OCI-LY7 (cell line): Measurements from ENCODE around the gene ACIN1.

Source experiments
- EZH2phosphoT487 ChIP-seq: fragments of 200-600 bp; sonication (generic); IDR thresholded peaks from 2 replicates; pipeline ENCODE4 v1.6.1; 2018; ENCODE audit warnings: low read depth, borderline replicate concordance, mild to moderate bottlenecking, mixed run types, antibody characterized with exemption, low read length, moderate library complexity, mixed read lengths
- TF ChIP-seq, protein P1 (sequence below): fragments of 200-600 bp; sonication (generic); conservative IDR thresholded peaks from 2 replicates; pipeline ENCODE4 v1.5.1; 2014; ENCODE audit warnings: mild to moderate bottlenecking, antibody characterized with exemption, low read length, moderate library complexity, mixed read lengths

DNA sequence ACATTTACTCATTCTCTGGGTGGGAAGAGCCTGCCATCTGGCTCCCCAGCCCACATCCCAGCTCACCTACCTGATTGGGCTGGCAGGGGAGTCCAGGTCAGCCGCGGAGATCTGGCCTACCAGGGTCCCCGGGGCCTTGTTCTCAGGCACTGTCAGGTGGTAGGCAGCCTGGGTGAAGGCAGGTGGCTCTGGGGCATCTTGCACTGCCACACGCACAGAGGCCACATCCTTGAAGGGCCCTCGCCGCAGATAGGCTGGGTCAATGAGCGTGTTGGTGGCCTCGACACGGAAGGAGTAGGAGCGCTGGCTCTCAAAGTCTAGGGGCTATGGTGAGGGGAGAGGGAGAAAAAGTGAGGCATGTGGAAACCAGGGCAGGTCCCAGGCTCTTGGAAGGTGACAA is 41.5 kb downstream of the ACIN1 start:
- TF ChIP-seq, protein P1, sequence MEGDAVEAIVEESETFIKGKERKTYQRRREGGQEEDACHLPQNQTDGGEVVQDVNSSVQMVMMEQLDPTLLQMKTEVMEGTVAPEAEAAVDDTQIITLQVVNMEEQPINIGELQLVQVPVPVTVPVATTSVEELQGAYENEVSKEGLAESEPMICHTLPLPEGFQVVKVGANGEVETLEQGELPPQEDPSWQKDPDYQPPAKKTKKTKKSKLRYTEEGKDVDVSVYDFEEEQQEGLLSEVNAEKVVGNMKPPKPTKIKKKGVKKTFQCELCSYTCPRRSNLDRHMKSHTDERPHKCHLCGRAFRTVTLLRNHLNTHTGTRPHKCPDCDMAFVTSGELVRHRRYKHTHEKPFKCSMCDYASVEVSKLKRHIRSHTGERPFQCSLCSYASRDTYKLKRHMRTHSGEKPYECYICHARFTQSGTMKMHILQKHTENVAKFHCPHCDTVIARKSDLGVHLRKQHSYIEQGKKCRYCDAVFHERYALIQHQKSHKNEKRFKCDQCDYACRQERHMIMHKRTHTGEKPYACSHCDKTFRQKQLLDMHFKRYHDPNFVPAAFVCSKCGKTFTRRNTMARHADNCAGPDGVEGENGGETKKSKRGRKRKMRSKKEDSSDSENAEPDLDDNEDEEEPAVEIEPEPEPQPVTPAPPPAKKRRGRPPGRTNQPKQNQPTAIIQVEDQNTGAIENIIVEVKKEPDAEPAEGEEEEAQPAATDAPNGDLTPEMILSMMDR: no peak
- TF ChIP-seq EZH2phosphoT487: no peak
